Body of pancreas (tissue), 4 donors: Measurements from ENCODE around the gene RAB20.

Experiments used
- POLR2A ChIP-seq, 3 donors: fragments of 450-650 bp; IDR thresholded peaks; one replicate each; pipeline ENCODE4 v1.6.1; 2016; ENCODE audit warnings: antibody characterized with exemption in 3 of 3, mild to moderate bottlenecking in 2 of 3
- TF ChIP-seq, protein P1 (sequence below), 7 experiments: fragments of 450-650 bp in 4 of 7; fragments of 200-600 bp in 3 of 7; sonication (generic) in 3 of 7; IDR thresholded peaks; one replicate each; pipeline ENCODE4 v1.5.1; 2016 to 2019; ENCODE audit warnings: antibody characterized with exemption in 7 of 7

GRCh38 chr13:110542169-110542796 lies 19.2 kb downstream of the RAB20 start:
- TF ChIP-seq, protein P1, sequence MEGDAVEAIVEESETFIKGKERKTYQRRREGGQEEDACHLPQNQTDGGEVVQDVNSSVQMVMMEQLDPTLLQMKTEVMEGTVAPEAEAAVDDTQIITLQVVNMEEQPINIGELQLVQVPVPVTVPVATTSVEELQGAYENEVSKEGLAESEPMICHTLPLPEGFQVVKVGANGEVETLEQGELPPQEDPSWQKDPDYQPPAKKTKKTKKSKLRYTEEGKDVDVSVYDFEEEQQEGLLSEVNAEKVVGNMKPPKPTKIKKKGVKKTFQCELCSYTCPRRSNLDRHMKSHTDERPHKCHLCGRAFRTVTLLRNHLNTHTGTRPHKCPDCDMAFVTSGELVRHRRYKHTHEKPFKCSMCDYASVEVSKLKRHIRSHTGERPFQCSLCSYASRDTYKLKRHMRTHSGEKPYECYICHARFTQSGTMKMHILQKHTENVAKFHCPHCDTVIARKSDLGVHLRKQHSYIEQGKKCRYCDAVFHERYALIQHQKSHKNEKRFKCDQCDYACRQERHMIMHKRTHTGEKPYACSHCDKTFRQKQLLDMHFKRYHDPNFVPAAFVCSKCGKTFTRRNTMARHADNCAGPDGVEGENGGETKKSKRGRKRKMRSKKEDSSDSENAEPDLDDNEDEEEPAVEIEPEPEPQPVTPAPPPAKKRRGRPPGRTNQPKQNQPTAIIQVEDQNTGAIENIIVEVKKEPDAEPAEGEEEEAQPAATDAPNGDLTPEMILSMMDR (IDR thresholded peaks at IDR 0.05) = no peak
- TF ChIP-seq POLR2A (IDR thresholded peaks at IDR 0.05) = no peak
